BJ (cell line): Measurements from ENCODE around the gene PACSIN2. TPM values are rescaled to one million over a fixed set of nuclear protein-coding genes. Genes with fewer than 3 reads are reported as not detected.

Experiments used
- CTCF ChIA-PET: fragments of 350-600 bp; formaldehyde crosslinking; extraction: SDS; loops from one replicate; lab custom pipeline; 2021; ENCODE audit warnings: antibody characterized with exemption, inconsistent platforms; lab: Yijun Ruan, JAX
- POLR2A ChIA-PET: fragments of 300-600 bp; sonication (Branson Sonifier 250); formaldehyde crosslinking; extraction: SDS; loops from one replicate; lab custom pipeline; 2021; ENCODE audit warnings: antibody characterized with exemption; lab: Charles Lee
- DNase-seq: peaks from one replicate; pipeline ENCODE4 v3.0.0-alpha.2; 2011; ENCODE audit warnings: low read depth
- H3K27me3 ChIP-seq: 2 replicates; pipeline ENCODE4 v1.6.0; 2011; ENCODE audit warnings: low read length; ENCODE audit not compliant: control insufficient read depth, insufficient read depth
- H3K36me3 ChIP-seq: 2 replicates; pipeline ENCODE4 v1.5.1; 2011; ENCODE audit warnings: low read length; ENCODE audit not compliant: control insufficient read depth, insufficient read depth
- H3K4me3 ChIP-seq: 2 replicates; pipeline ENCODE4 v1.5.1; 2011; ENCODE audit warnings: low read depth, mild to moderate bottlenecking, control low read depth, low read length
- polyA plus RNA-seq: library from polyadenylated mRNA; depleted of rRNA; stranded (reverse); fragments of >200 nt; gene quantifications from 2 replicates; pipeline ENCODE4 v1.2.3, GENCODE V29; 2011; rRNA removed
- TF ChIP-seq, protein P1 (sequence below): IDR thresholded peaks from 2 replicates; pipeline ENCODE4 v1.5.1; 2011; ENCODE audit warnings: low read depth, mild to moderate bottlenecking, control low read depth, inconsistent platforms, low read length, moderate library complexity; ENCODE audit not compliant: insufficient read depth

Gene PACSIN2
- polyA plus RNA-seq, 1 experiment: 86.3 TPM

DNA sequence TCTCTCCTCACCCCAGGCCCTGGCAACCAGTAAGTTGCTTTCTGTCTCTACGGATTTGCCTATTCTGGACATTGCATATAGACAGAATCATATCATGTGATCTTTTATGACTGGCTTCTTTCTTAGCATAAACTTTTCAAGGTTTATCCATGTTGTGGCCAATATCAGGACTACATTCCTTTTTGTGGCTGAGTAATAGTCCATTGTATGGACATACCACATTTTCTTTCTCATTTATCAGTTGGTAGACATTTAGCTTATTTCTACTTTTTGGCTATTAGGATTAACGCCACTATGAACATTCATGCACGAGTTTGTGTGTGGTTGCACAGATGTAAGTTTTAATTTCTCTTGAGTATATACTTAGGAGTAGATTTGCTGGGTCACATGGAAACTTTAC lies 193.6 kb downstream of the PACSIN2 start:
- Histone ChIP-seq H3K4me3 (no peak overlapping the region), H3K36me3 (peaks cover 4% of the 10 kb centered on the region), H3K27me3 (no peaks in the 10 kb centered on the region)
- TF ChIP-seq, protein P1, sequence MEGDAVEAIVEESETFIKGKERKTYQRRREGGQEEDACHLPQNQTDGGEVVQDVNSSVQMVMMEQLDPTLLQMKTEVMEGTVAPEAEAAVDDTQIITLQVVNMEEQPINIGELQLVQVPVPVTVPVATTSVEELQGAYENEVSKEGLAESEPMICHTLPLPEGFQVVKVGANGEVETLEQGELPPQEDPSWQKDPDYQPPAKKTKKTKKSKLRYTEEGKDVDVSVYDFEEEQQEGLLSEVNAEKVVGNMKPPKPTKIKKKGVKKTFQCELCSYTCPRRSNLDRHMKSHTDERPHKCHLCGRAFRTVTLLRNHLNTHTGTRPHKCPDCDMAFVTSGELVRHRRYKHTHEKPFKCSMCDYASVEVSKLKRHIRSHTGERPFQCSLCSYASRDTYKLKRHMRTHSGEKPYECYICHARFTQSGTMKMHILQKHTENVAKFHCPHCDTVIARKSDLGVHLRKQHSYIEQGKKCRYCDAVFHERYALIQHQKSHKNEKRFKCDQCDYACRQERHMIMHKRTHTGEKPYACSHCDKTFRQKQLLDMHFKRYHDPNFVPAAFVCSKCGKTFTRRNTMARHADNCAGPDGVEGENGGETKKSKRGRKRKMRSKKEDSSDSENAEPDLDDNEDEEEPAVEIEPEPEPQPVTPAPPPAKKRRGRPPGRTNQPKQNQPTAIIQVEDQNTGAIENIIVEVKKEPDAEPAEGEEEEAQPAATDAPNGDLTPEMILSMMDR: no peak
- POLR2A ChIA-PET: no interaction called here
- CTCF ChIA-PET: interaction anchor here (0.9 to 3.3 kb wide), 12 partner anchors 8 to 269 kb away, joined by 3 to 30 read pairs (median 8); partner anchors contain the start of gene CYB5R3
- DNase-seq: no peak

DNA sequence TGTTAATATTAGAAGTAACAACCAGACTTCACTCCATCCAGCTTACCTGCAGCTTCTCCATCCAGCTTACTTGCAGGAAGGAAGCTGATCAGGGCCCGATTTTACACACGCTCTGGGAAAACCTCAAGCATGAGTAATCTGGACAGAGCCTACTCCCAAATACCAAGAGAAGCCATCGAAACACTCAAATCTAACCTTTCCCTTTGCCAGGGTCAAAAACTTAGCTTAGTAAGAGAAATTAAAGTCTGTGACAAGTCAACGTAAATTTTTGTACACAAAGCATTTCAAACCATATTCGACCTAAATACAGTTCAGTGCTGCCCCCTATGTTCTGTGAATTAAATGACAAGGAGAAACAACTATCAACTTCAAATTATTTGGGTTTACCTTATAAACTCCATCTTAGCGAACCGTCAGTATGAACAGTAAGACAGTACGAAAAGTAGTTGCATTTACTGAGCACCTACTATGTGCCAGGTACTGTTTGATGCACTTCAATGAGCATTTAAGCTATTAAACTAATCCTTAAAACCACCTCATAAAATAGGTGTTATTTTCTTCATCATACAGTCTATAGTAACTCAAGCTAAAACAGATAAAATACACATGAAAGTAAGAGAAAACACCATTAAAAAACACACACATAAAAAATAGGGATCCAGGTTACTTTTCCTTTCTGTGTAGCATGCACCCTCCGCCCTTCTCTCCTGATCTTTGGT lies 194.7 kb downstream of the PACSIN2 start:
- peaks cover 7% of the 10 kb centered on the region for H3K36me3 ChIP-seq
- POLR2A ChIA-PET: interaction anchor here (0.5 to 0.6 kb wide), 2 partner anchors 100 to 267 kb away, joined by 3 read pairs; no protein-coding TSS in a partner anchor
- CTCF ChIA-PET: interaction anchor here (0.6 to 3.3 kb wide), 34 partner anchors 9 to 272 kb away, joined by 3 to 30 read pairs (median 5); partner anchors contain the start of gene CYB5R3
- TF ChIP-seq, protein P1: peak; percentile 53
- DNase-seq: peak; percentile 82
- no peak overlapping the region for H3K4me3 ChIP-seq
- no peaks in the 10 kb centered on the region for H3K27me3 ChIP-seq

Other genes starting within 250 kb of the PACSIN2 start
- gene ARFGAP3, start 157.9 kb downstream of the PACSIN2 start, polyA plus RNA-seq: 73.2 and 79.5 TPM in 2 replicates
- gene TTLL1, start 74.2 kb upstream of the PACSIN2 start, polyA plus RNA-seq: 19.2 and 22.1 TPM in 2 replicates
- gene BIK, start 95.6 kb upstream of the PACSIN2 start, polyA plus RNA-seq: 0.09 TPM in 2 replicates
- gene MCAT, start 128.2 kb upstream of the PACSIN2 start, polyA plus RNA-seq: 12.5 and 19.4 TPM in 2 replicates
- gene TSPO, start 136.4 kb upstream of the PACSIN2 start, polyA plus RNA-seq: 250 and 313 TPM in 2 replicates
- 7.5 and 12.6 TPM in 2 replicates for gene TTLL12, start 172.0 kb upstream of the PACSIN2 start, polyA plus RNA-seq